ENCODE measurements around the gene ZBTB8A. TPM values are rescaled to one million over a fixed set of nuclear protein-coding genes. Genes with fewer than 3 reads are reported as not detected.
A peak's percentile ranks its signal among the peaks of the same experiment; 100 is the strongest.
"Not testable (repeated sequence)": the region's sequence is repeated elsewhere in the genome, so short reads cannot be mapped to it uniquely, and the experiment has no call there.

The ZBTB8A gene
- total and polyA plus RNA-seq, 12 donors, result 1.3 to 8.3 (median 4.7) TPM

DNA sequence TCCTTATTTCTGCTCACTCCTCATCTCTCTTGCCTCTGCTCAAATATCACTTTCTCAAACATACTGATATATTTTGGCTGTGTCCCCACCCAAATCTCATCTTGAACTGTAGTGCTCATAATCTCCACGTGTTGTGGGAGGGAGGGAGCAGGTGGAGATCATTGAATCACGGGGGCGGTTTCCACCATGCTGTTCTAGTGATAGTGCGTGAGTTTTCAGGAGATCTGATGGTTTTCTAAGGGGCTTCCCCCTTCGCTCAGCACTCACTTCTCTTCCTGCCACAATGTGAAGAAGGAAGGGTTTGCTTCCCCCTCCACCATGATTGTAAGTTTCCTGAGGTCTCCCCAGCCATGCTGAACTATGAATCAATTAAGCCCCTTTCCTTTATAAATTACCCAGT, 84.5 kb downstream of the ZBTB8A start:
- H3K27me3 ChIP-seq, result no peaks in the 10 kb centered on the region
- no peak overlapping the region for H3K27ac ChIP-seq
- no peaks in the 10 kb centered on the region for H3K4me1 ChIP-seq (replicated peaks in 1 of 2)
- H3K36me3 ChIP-seq (replicated peaks in 1 of 2), result peaks cover 0 to 16% of the 10 kb centered on the region in 2 donors
- DNase-seq, result no peak
- intact Hi-C loops (cut with DNase I), result loop anchor here in 1 of 2 donors (10.0 kb wide), 1 partner anchor 99 kb away; no protein-coding TSS in a partner anchor
- no peak overlapping the region for H3K4me3 ChIP-seq
- H3K9me3 ChIP-seq (replicated peaks in 1 of 3), result no peaks in the 10 kb centered on the region
- TF ChIP-seq CTCF (IDR thresholded peaks at IDR 0.05), result no peak
- no peak for TF ChIP-seq POLR2A (IDR thresholded peaks at IDR 0.05)
- WGBS, 4 donors, result 75 to 96% (median 89%) methylated on average over 5 of the region's 5 CpGs

GRCh38 chr1:32626176-32626575, 86.9 kb downstream of the ZBTB8A start:
- Histone ChIP-seq H3K9me3 (replicated peaks in 1 of 3) (no peaks in the 10 kb centered on the region), H3K4me1 (replicated peaks in 1 of 2) (no peaks in the 10 kb centered on the region), H3K27ac (no peak overlapping the region), H3K4me3 (no peak overlapping the region), H3K27me3 (no peaks in the 10 kb centered on the region), H3K36me3 (replicated peaks in 1 of 2) (peaks cover 0 to 16% of the 10 kb centered on the region in 2 donors)
- DNase-seq, result no peak
- intact Hi-C loops (cut with DNase I), result loop anchor here in 1 of 2 donors (10.0 kb wide), 1 partner anchor 101 kb away; no protein-coding TSS in a partner anchor
- WGBS, 4 donors, result 88 to 100% (median 93%) methylated on average over 1 of the region's 1 CpG
- TF ChIP-seq CTCF (IDR thresholded peaks at IDR 0.05) (no peak), POLR2A (IDR thresholded peaks at IDR 0.05) (no peak)

GRCh38 chr1:32627596-32628162, 88.5 kb downstream of the ZBTB8A start:
- H3K27ac ChIP-seq, result peak overlapping the region in 1 of 5 donors; percentile 8
- H3K4me3 ChIP-seq, result no peak overlapping the region
- H3K36me3 ChIP-seq (replicated peaks in 1 of 2), result peaks cover 0 to 16% of the 10 kb centered on the region in 2 donors
- no peak for TF ChIP-seq CTCF (IDR thresholded peaks at IDR 0.05)
- TF ChIP-seq POLR2A (IDR thresholded peaks at IDR 0.05), result no peak
- intact Hi-C loops (cut with DNase I), result loop anchor here in 1 of 2 donors (10.0 kb wide), 1 partner anchor 103 kb away; no protein-coding TSS in a partner anchor
- H3K27me3 ChIP-seq, result no peaks in the 10 kb centered on the region
- H3K9me3 ChIP-seq (replicated peaks in 1 of 3), result no peaks in the 10 kb centered on the region
- peak in 6 of 7 donors; percentile 51 to 78 (median 59) for DNase-seq
- 61 to 74% (median 67%) methylated on average over 11 of the region's 11 CpGs for WGBS, 4 donors
- no peaks in the 10 kb centered on the region for H3K4me1 ChIP-seq (replicated peaks in 1 of 2)

DNA sequence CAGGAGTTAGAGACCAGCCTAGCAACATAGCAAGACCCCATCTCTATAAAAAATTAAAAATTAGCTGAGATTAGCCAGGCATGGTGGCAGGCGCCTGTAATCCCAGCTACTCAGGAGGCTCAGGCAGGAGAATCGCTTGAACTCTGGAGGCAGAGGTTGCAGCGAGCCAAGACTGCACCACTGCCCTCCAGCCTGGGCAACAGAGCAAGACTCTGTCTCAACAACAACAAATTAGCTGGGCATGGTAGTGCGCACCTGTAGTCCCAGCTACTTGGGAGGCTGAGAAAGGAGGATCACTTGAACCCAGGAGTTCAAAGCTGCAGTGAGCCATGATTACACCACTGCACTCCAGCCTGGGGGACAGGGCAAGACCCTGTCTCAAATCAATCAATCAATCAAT, 90.9 kb downstream of the ZBTB8A start:
- 93 to 100% (median 97%) methylated on average over 4 of the region's 4 CpGs for WGBS, 4 donors
- H3K4me3 ChIP-seq; H3K27me3 ChIP-seq; H3K27ac ChIP-seq; intact Hi-C loops (cut with DNase I); H3K4me1 ChIP-seq (replicated peaks in 1 of 2); H3K9me3 ChIP-seq (replicated peaks in 1 of 3): not testable (repeated sequence)
- H3K36me3 ChIP-seq (replicated peaks in 1 of 2), result peaks cover 0 to 16% of the 10 kb centered on the region in 2 donors
- DNase-seq, result peak in 1 of 7 donors; percentile 4

GRCh38 chr1:32632829-32633228, 93.6 kb downstream of the ZBTB8A start:
- no peaks in the 10 kb centered on the region for H3K9me3 ChIP-seq (replicated peaks in 1 of 3)
- no peaks in the 10 kb centered on the region for H3K27me3 ChIP-seq
- H3K4me3 ChIP-seq, result no peak overlapping the region
- no peak overlapping the region for H3K27ac ChIP-seq
- WGBS, 4 donors, result 71 to 89% (median 74%) methylated on average over 2 of the region's 2 CpGs
- no peak for DNase-seq
- intact Hi-C loops (cut with DNase I), result no loop called here
- TF ChIP-seq POLR2A (IDR thresholded peaks at IDR 0.05) (no peak), CTCF (IDR thresholded peaks at IDR 0.05) (no peak)
- H3K4me1 ChIP-seq (replicated peaks in 1 of 2), result no peaks in the 10 kb centered on the region
- H3K36me3 ChIP-seq (replicated peaks in 1 of 2), result peaks cover 0 to 9% of the 10 kb centered on the region in 2 donors

All from adrenal gland (tissue), 12 donors.